Central memory CD8-positive, alpha-beta T cell (primary cell): ENCODE results near the gene LIPC.

Experiments
- ATAC-seq: fragments of 150-1000 bp; cut with Tn5 transposase; replicated peaks from 2 replicates; pipeline ENCODE4 v1.10.0; 2022; ENCODE audit warnings: mild to moderate bottlenecking, moderate FRiP score, moderate number of reproducible peaks; ENCODE audit not compliant: poor library complexity, severe bottlenecking; ENCODE audit errors: extremely low read depth
- DNase-seq, 2 donors: peaks; one replicate each; pipeline ENCODE4 v3.0.0; 2021; ENCODE audit warnings: low spot score in 2 of 2
- H3K27ac Mint-ChIP-seq: one replicate; pipeline ENCODE4 v1.8.0; 2022; ENCODE audit warnings: low read depth, mild to moderate bottlenecking, moderate library complexity, mixed read lengths
- H3K27me3 Mint-ChIP-seq: one replicate; pipeline ENCODE4 v1.8.0; 2022; ENCODE audit warnings: mixed read lengths
- H3K36me3 Mint-ChIP-seq: one replicate; pipeline ENCODE4 v1.8.0; 2022; ENCODE audit warnings: mild to moderate bottlenecking, moderate library complexity, mixed read lengths; ENCODE audit not compliant: insufficient read depth
- H3K4me1 Mint-ChIP-seq: one replicate; pipeline ENCODE4 v1.8.0; 2022; ENCODE audit warnings: mixed read lengths
- H3K4me3 Mint-ChIP-seq: one replicate; pipeline ENCODE4 v1.8.0; 2022; ENCODE audit warnings: mild to moderate bottlenecking, moderate library complexity, mixed read lengths
- H3K9me3 Mint-ChIP-seq: one replicate; pipeline ENCODE4 v1.8.0; 2022; ENCODE audit warnings: mixed read lengths

LIPC gene

DNA sequence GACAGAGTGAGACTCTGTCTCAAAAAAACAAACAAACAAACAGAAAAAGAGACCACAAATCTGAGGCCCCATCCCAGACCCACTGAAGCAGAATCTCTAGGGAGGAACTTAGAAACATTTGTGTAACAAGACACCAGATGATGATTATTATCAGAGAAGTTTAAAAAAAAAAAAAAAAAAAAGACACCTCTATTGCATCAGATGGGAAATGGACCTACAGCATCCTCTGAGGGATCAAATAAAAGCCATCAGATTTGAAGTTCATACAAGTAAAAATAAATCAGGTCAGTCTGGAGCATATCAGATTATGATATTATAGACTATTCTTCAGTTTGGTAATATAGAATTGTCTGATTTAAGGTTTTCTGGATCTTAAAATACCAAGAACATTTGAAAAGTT, 21.9 kb upstream of the LIPC start:
- Mint-ChIP-seq H3K4me3 (peak overlapping the region; percentile 93), H3K27me3 (no peaks in the 10 kb centered on the region), H3K4me1 (peaks cover 11% of the 10 kb centered on the region), H3K36me3 (peaks cover 2% of the 10 kb centered on the region), H3K9me3 (no peaks in the 10 kb centered on the region), H3K27ac (no peak overlapping the region)
- ATAC-seq: no peak
- DNase-seq: no peak

DNA sequence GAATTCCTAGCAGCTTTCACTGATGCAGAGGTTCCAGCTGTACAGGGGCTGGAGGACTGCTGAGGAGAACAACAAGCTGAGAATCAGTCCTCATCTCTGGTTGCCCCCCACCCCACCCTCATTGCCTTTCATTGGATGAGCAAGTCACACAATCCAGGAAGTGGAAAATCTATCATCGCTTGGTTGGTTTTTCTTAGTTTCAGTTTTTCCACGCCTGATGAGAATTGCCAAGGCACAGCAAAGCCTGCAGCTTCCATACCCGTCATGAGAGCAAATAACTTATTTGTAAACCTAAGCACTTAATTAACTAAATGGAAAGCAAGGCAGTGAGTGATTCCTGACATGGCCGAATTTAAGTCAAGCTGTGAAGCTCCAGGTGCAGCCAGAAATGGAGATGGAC, 21.4 kb upstream of the LIPC start:
- H3K27ac Mint-ChIP-seq: peak overlapping the region; percentile 94

DNA sequence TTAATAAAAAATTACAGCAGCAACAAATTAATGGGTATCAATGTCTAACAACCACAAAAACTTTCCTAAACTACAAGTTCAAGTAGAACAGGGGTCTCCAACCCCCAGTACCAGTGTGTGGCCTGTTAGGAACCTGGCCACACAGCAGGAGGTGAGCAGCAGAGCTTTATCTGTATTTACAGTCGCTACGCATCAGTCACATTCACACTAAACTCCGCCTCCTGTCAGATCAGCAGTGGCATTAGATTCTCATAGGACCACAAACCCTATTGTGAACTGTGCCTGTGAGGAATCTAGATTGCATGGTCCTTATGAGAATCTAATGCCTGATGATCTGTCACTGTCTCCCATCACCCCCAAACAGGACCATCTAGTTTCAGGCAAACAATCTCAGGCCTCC, 18.5 kb upstream of the LIPC start:
- Mint-ChIP-seq H3K27ac (no peak overlapping the region), H3K4me1 (peaks cover 11% of the 10 kb centered on the region), H3K4me3 (no peak overlapping the region), H3K9me3 (no peaks in the 10 kb centered on the region), H3K36me3 (peaks cover 2% of the 10 kb centered on the region), H3K27me3 (no peaks in the 10 kb centered on the region)
- ATAC-seq (no peak), DNase-seq (no peak)

More for the DNA sequence above, 21.4 kb upstream of the LIPC start:
- DNase-seq (no peak), ATAC-seq (peak; percentile 76)
- Mint-ChIP-seq H3K4me1 (peaks cover 11% of the 10 kb centered on the region), H3K36me3 (peaks cover 2% of the 10 kb centered on the region), H3K9me3 (no peaks in the 10 kb centered on the region), H3K4me3 (peak overlapping the region; percentile 93), H3K27me3 (no peaks in the 10 kb centered on the region)

DNA sequence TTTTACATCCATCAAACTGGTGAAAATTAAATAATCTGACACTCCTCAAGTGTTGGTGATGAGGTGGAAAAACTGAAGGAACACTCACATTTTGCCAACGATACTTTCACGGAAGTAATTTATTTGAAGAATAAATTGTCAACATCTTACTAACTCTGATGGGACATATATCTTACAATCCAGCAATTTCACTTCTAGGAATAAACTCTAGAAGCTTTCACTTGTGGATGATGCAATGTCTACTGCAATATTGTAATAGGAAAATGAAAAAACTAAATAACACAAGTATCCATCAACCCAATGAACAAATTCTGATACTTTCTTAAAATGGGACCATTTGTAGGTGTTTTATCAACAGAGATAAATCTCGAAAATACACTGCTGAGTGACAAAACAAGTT, 16.2 kb upstream of the LIPC start:
- Mint-ChIP-seq H3K9me3 (no peaks in the 10 kb centered on the region), H3K4me1 (peaks cover 18% of the 10 kb centered on the region), H3K4me3 (no peak overlapping the region), H3K36me3 (no peaks in the 10 kb centered on the region), H3K27me3 (no peaks in the 10 kb centered on the region), H3K27ac (no peak overlapping the region)
- ATAC-seq (no peak), DNase-seq (no peak)

DNA sequence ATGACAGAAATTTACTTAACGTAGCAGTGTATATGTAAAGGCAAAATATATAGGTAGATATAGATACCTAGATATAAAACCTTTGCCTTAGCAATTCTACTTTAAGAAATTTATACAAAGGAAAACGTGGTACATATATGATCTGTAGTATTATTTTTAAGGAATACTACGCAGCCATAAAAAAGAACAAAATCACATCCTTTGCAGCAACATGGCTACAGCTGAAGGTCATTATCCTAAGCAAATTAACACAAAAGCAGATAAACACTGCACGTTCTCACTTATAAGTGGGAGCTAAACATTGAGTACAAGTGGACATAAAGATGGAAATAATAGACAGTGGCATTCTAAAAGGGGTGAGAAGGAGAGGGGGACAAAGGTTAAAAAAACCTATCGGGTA, 14.8 kb upstream of the LIPC start:
- DNase-seq: no peak
- no peaks in the 10 kb centered on the region for H3K27me3 Mint-ChIP-seq
- no peak overlapping the region for H3K4me3 Mint-ChIP-seq
- no peaks in the 10 kb centered on the region for H3K36me3 Mint-ChIP-seq
- H3K4me1 Mint-ChIP-seq: peaks cover 11% of the 10 kb centered on the region
- H3K27ac Mint-ChIP-seq: no peak overlapping the region
- H3K9me3 Mint-ChIP-seq: no peaks in the 10 kb centered on the region
- ATAC-seq: no peak

DNA sequence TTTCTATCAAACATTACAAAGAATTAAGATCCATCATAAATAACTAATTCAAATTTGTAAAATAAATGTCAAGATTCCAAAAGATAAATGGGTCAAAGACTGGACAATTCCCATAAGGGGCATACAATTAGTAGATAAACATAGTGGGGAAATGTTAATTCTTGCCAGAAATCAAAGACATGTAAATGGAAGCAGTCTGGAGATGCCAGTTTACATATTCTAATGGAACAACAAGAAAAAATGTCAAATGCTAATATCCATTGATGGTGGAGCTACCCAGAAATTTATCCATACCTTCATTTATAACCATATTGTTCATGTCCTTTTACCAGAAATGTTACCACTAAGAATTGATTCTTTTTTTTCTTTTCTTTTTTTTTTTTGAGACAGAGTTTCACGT, 13.7 kb upstream of the LIPC start:
- no peak overlapping the region for H3K4me3 Mint-ChIP-seq
- H3K27me3 Mint-ChIP-seq: no peaks in the 10 kb centered on the region
- H3K9me3 Mint-ChIP-seq: no peaks in the 10 kb centered on the region
- no peaks in the 10 kb centered on the region for H3K36me3 Mint-ChIP-seq
- DNase-seq (no peak), ATAC-seq (no peak)
- peaks cover 11% of the 10 kb centered on the region for H3K4me1 Mint-ChIP-seq
- H3K27ac Mint-ChIP-seq: no peak overlapping the region

DNA sequence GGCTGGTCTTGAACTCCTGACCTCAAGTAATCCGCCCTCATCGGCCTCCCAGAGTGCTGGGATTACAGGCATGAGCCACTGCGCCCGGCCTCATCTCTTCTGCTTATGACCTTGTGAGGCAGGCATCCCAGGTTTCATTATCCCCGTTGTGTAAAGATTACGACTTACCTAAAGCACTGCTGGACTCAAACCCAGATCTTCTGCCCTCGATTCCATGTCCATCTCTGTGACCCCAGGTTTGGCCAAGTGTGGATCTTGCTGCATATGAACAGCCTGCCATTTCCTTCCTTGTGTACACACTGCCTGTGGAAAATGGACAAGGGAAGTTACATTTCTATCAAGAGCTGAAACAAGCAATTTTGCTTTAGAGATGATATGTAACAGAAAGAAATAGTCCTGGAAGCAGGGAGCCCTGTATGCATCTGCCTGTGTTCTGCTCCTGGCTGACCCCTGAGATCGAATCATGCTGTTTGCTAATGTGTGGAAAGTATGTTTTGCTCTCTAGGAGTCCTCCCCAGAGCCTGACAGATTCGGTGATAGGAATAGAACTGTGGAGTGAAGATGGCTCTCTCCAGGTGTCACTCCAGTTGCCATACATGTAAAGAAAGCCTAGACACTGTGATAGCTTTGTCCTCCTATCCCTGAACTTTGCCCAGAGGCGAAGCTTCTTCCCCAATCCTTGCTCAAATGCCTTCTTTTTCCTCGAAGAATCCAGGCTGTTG, 11.8 kb upstream of the LIPC start:
- Mint-ChIP-seq H3K4me3 (no peak overlapping the region), H3K9me3 (no peaks in the 10 kb centered on the region), H3K27me3 (no peaks in the 10 kb centered on the region), H3K36me3 (no peaks in the 10 kb centered on the region), H3K4me1 (peaks cover 11% of the 10 kb centered on the region), H3K27ac (peak overlapping the region; percentile 61)
- DNase-seq: no peak
- no peak for ATAC-seq

DNA sequence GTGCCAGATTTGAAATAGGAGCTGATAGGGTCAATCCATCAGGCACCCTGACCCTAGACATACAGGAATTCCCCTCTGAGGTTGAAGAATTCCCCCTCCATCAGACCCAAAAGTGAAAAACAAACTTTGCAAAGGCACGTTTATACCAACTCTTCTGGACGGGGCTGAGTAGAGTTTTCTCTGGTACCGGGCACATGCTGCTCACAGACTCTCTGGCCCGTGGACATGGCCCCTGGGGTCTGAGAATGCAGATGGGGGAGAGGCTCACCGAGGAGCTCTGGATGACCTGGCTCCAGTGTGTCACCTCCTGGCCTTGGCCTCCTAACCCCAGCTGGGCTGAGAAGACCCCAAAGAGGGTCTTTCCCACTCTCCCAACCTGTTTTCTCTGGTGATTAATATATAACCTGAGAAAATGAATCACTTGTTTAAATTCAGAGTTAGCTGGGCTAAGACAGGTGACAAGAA, 11.2 kb upstream of the LIPC start:
- no peak for ATAC-seq
- no peak for DNase-seq
- Mint-ChIP-seq H3K4me1 (peaks cover 11% of the 10 kb centered on the region), H3K9me3 (no peaks in the 10 kb centered on the region), H3K27me3 (no peaks in the 10 kb centered on the region), H3K4me3 (no peak overlapping the region), H3K36me3 (no peaks in the 10 kb centered on the region), H3K27ac (peak overlapping the region; percentile 61)

DNA sequence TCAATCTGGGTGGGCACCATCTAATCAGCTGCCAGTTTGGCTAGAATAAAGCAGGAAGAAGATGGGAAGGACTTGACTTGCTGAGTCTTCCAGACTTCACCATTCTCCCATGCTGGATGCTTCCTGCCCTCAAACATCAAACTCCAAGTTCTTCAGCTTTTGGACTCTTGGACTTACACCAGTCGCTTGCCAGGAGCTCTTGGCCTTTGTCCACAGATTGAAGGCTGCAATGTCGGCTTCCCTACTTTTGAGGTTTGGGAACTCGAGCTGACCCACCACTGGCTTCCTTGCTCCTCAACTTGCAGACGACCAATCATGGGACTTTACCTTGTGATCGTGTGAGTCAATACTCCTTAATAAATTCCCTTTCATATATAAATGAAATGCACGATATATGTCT, 8.6 kb upstream of the LIPC start:
- Mint-ChIP-seq H3K27me3 (no peaks in the 10 kb centered on the region), H3K9me3 (no peaks in the 10 kb centered on the region)
- no peak for ATAC-seq

DNA sequence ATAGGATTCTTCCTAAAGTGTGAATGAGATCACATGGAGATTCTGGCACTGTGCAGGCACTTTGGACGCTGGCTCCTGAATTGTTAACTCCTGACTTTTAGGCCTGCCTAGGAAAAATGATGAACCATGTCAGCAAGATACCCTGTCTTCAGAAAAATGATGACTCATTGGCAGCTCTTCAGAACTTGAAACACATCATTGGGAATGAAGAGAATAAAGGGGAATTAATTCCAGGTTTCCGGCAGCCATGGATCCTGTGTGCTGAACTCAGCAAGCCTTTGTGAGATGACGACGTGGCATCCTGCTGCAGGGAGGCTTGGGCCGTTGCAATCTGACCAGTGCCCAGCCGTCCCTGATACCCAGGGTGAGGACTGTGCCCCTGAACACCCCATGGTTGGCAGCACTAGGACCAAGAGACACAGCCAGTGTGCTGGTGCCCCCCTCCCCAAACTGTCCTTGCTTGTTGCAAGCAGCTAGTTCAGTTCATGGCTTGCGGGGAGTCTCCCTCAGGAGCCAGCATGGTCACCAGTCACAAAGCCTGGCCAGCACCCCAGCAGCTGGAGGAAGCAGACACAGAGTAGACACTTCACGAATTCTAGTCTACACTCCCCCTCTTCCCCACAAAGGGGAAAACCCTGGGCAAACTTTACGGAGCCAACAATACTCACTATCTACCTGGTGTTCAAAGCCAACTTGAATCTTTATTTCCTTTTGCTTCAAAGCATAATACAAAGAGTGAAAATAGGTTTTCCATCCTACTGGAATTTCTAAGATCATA, 7.8 kb upstream of the LIPC start:
- no peak overlapping the region for H3K27ac Mint-ChIP-seq
- no peaks in the 10 kb centered on the region for H3K9me3 Mint-ChIP-seq
- DNase-seq (no peak), ATAC-seq (no peak)
- no peaks in the 10 kb centered on the region for H3K36me3 Mint-ChIP-seq
- H3K27me3 Mint-ChIP-seq: no peaks in the 10 kb centered on the region
- peaks cover 7% of the 10 kb centered on the region for H3K4me1 Mint-ChIP-seq
- no peak overlapping the region for H3K4me3 Mint-ChIP-seq

More for the DNA sequence above, 8.6 kb upstream of the LIPC start:
- DNase-seq: no peak
- Mint-ChIP-seq H3K4me1 (peaks cover 11% of the 10 kb centered on the region), H3K4me3 (no peak overlapping the region), H3K36me3 (no peaks in the 10 kb centered on the region), H3K27ac (no peak overlapping the region)

DNA sequence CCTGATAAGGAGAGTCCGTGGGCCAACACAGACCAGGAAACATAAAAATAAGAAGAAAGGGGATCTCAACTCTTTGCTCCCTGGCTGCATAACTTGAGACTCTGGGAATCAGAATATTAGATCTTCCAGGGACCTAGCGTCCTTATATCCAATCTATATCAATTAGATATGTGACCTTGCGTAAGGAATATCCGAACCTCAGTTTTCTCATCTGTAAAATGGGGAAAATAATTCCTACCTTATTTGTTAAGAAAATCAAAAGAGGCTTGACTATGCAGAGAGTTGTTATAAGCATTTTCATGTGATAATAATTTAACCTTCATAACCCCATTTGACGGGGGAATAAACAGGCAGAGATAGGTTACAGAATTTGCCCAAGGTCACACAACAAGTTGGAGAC, 7.1 kb upstream of the LIPC start:
- no peak for DNase-seq
- no peak overlapping the region for H3K27ac Mint-ChIP-seq

DNA sequence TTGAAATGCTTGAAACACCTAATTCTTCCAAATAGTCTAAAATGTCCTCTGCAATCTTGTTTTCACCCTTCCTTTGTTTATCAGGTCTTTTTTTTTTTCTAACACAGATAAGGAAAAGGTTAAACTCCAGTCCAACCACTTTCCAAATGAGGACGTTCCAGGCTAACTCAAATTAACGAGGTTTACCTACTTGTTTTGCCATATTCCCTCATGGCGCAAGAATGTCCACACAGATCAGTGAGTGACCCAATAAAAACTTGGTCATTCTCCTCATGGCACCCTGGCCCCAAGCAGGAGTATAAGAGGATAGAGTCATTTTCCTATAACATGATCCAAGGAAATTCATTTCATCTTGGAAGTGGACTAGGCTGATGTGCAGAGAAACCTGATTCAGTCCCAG, 6.6 kb upstream of the LIPC start:
- no peak overlapping the region for H3K27ac Mint-ChIP-seq
- H3K27me3 Mint-ChIP-seq: no peaks in the 10 kb centered on the region
- DNase-seq (no peak), ATAC-seq (no peak)
- no peaks in the 10 kb centered on the region for H3K9me3 Mint-ChIP-seq
- no peak overlapping the region for H3K4me3 Mint-ChIP-seq
- peaks cover 2% of the 10 kb centered on the region for H3K4me1 Mint-ChIP-seq
- H3K36me3 Mint-ChIP-seq: no peaks in the 10 kb centered on the region

More for the DNA sequence above, 7.1 kb upstream of the LIPC start:
- no peak for ATAC-seq
- Mint-ChIP-seq H3K4me1 (peaks cover 6% of the 10 kb centered on the region), H3K36me3 (no peaks in the 10 kb centered on the region), H3K27me3 (no peaks in the 10 kb centered on the region), H3K9me3 (no peaks in the 10 kb centered on the region), H3K4me3 (no peak overlapping the region)

DNA sequence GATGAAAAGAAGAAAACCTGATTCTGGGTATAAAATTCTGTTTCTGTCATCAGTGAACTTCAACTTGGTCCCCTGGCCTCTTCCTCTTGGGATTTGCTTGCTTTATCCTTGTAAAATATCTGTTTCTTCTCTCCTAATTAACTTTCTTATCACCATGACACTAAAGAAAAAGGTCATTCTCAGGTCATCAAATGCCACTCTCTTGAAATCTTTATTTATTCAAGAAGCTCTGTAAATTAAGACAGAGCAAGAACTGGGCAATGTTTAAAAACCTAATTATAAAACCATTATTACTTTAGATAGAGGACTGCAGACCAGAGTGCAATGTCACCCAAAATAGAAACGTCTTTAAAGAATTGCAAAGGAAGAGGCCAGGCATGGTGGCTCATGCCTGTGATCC, 6.0 kb upstream of the LIPC start:
- H3K27ac Mint-ChIP-seq: no peak overlapping the region
- H3K27me3 Mint-ChIP-seq: no peaks in the 10 kb centered on the region
- H3K4me1 Mint-ChIP-seq: no peaks in the 10 kb centered on the region
- no peak for DNase-seq
- H3K9me3 Mint-ChIP-seq: no peaks in the 10 kb centered on the region
- no peak overlapping the region for H3K4me3 Mint-ChIP-seq
- no peaks in the 10 kb centered on the region for H3K36me3 Mint-ChIP-seq
- no peak for ATAC-seq
